ENCODE measurements around the gene YIPF6.
"Not testable (repeated sequence)": the region's sequence is repeated elsewhere in the genome, so short reads cannot be mapped to it uniquely, and the experiment has no call there.

Gene YIPF6

DNA sequence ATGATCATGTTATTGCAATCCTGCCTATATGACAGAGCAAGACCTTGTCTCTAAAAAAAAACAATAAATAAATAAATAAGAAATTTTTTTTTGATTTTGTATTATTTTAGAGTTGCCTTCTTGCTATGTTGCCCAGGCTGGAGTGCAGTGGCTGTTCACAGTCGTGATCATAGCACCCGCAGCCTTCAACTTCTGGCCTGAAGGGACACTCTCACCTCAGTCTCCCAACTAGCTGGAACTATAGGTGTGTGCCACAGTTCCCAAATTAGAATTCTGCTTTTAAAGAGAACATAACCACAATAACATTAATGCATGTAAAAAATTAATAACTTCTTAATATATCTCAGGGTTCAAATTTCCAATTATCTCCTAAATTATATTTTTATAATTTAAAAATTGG lies 7.8 kb downstream of the YIPF6 start:
- no peak for DNase-seq (ENCODE audit: low read depth in 3 of 3)

DNA sequence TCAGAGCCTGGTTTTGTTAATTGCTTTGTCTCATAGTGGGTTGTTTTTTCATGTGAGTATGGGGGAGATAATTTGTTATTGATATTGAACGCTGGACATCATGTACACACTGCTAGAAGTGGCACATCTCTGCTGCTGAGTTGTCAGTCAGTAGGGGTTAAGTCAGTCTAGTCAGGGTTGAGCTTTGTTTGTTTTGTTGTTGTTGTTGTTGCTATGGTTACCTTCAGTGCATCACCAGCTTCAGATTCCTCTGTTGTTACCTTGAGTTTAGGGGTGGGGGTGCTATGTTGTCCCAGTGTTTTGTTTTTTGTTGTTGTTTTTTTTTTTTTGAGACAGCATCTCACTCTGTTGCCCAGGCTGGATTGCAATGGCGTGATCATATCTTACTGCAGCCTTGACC lies 9.9 kb downstream of the YIPF6 start:
- DNase-seq (ENCODE audit: low read depth in 3 of 3), result no peak

DNA sequence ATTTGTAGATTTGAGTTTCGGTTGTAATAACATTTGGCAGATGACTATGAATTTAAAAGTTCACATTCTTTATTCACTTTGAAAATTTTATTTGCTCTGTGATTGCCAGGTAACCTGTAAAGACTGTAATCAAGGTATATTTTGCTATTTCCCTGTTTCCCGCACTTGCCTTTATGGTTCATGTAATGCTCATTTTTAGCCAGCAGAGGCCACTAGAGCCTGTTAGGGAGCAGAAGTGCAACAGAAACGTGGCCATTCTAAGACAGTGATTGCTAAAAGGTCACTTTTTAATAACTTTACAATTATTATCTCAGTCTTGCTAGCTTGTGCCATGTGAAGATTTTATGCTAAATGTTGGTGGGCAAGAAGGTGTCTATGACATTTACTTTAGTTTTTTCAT lies 12.4 kb downstream of the YIPF6 start:
- no peak for DNase-seq (ENCODE audit: low read depth in 3 of 3)

DNA sequence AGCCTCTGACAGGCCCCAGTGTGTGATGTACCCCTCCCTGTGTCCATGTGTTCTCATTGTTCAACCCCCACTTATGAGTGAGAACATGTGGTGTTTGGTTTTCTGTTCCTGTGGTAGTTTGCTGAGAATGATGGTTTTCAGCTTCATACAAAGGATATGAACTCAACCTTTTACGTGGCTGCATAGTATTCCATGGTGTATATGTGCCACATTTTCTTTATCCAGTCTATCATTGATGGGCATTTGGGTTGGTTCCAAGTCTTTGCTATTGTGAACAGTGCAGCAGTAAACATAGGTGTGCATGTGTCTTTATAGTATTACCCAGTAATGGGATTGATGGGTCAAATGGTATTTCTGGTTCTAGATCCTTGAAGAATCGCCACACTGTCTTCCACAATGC lies 25.8 kb downstream of the YIPF6 start:
- not testable (repeated sequence) for DNase-seq (ENCODE audit: low read depth in 3 of 3)

DNA sequence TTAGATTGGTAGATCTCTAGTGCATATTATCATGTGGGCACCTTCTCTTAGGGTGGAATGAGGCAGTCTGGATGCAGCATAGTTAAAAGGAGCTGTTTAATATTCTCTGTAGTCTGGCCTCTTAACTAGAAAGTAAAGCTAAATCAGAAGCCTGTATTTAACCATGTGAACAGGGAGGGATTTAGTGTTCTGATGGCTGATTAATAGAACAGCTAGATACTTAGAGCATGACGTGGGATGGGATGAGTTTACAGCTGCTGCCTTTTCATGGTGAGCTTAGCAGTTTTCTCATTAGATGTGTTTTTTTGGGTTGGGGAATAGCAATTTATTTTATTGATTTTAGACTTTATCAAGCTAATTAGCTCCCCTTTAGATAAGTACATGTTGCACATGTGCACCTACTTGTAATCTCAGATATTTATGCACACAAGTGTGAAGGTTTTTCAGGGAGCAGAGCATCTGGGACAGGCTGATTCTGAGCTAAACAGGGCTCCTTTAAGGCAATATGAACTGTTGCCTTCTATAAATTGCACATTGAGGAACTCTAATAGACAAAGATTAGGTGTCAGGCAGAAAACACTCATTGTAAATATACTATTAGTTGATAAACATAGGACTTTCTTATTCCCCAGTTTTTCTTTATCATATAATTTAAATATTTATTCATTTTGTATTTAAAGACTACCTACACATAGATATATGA lies 34.1 kb downstream of the YIPF6 start:
- DNase-seq (ENCODE audit: low read depth in 3 of 3), result no peak

DNA sequence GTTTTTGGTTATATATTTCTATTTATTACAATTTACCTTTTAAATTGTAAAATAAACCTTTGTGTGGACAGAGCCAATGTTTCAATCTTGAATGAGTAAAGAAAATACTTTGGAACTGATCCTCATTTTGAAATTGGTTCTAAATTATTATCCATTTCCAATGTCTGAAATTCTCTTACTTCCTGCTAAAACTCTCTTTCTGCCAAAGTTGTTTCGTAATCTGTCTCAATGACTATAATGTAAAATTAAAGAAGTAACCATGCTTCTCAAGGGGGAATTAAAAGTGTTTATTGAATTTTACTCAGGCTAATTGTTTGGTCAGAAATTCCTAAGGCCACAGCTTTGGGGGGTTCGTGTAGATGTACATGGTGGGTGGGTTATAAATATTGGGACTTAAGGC lies 34.8 kb downstream of the YIPF6 start:
- no peak for DNase-seq (ENCODE audit: low read depth in 3 of 3)

DNA sequence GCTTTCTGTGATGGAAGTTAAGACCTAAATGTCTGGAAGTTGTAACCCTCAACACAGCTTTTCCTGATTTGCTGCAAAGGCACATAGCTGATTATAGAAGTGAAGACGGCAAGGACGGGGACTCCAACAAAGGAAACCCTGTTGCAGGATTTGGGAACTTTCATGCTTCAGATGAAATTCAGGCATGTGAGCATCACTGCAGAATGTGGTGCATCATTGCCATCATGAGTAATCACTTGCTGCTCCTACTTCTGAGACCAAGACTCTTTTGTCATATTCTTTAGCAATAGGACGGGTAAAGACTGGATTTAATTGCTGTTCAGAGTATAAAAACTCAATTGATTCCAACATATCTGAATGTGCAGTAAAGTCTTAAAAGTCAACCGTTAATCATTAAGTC lies 35.8 kb downstream of the YIPF6 start:
- DNase-seq (ENCODE audit: low read depth in 3 of 3), result no peak

DNA sequence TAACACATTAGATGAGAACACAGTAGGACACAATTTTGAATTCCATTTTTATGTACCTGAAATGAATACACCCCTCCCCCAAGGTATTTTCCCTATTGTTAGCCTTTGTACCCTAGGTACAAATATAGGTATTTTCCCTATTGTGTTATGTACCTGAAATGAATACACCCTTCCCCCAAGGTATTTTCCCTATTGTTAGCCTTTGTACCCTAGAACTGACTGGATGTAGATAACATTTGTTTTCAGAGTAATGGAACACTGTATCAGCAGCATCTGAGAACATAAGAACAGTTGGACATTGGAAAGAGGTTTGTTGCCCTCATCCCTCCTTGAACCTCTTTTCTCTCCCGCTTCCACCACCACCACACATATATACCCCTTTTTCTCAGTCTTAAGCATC lies 37.6 kb downstream of the YIPF6 start:
- DNase-seq (ENCODE audit: low read depth in 3 of 3), result no peak

DNA sequence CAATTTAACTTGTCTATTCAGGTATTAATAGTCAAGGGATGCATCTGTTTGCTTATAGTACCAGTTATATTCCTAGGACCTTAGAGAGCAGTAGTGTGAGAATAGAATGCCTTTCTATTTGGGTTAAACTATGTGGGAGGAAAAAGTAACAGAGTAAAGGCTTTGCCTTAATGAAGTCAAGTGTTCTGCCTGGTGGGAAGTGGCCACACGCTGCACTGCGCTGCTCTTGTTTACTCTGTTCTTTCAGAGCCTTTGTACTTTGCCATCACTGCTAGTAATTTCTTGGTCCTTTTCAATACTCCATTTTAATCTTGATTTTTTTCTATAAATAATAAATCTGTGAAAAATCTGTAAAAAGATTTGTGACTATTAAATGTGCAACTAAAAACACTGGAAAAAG lies 38.0 kb downstream of the YIPF6 start:
- DNase-seq (ENCODE audit: low read depth in 3 of 3), result no peak

DNA sequence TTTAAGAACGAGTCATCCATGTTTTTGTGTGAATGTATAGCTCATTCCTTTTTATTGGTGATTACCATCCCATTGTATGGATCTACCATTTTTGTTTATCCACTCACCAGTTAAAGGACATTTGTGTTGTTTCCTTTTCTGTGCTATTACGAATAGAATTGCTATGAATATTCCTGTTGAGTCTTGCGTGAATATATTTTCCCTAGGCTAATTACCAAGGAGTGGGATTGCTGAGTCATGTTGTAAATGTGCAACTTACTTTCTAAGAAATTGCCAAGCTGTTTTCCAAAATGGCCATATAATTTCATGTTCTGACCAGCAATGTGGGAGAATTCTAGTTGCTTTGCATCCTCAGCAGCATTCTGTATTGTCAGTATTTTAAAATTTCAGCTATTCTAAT lies 51.3 kb downstream of the YIPF6 start:
- DNase-seq (ENCODE audit: low read depth in 3 of 3), result no peak

DNA sequence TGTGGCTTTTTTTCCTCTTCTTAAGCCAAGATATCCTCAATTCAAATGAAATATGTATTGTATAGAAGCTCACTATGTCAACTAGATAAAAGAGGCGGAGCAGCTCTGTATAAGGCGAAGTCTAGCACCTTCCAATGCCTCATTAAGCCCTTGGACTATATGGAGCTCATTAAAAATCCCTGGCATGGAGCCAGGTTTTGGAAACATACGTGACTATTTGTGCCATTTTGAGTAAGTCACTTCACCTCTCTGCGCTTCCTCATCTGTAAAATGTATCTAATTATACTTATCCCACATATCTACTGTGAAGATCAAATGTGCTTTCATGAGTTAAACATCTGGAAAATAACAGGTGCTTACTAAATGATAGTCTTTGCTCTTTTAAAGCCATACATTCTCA lies 57.2 kb downstream of the YIPF6 start:
- DNase-seq (ENCODE audit: low read depth in 3 of 3), result no peak

DNA sequence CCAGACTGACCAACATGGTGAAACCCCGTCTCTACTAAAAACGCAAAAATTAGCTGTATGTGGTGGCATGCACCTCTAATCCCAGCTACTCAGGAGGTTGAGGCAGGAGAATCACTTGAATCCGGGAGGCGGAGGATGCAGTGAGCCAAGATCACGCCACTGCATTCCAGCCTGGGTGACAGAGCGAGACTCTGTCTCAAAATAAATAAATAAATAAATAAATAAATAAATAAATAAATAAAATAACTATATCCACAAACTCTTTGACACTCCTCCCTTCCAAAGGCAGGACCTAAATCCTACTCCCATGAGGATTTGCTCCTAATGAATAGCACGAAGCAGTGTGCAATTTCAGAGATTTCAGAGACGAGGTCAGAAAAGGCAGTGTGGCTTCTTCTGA lies 58.3 kb downstream of the YIPF6 start:
- DNase-seq (ENCODE audit: low read depth in 3 of 3), result not testable (repeated sequence)

DNA sequence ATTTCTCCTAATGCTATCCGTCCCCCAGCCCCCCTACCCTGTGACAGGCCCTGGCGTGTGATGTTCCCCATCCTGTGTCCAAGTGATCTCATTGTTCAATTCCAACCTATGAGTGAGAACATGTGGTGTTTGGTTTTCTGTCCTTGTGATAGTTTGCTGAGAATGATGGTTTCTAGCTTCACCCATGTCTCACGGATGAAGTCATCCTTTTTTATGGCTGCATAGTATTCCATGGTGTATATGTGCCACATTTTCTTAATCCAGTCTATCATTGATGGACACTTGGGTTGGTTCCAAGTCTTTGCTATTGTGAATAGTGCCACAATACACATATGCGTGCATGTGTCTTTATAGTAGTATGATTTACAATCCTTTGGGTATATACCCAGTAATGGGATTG lies 61.1 kb downstream of the YIPF6 start:
- not testable (repeated sequence) for DNase-seq (ENCODE audit: low read depth in 3 of 3)

DNA sequence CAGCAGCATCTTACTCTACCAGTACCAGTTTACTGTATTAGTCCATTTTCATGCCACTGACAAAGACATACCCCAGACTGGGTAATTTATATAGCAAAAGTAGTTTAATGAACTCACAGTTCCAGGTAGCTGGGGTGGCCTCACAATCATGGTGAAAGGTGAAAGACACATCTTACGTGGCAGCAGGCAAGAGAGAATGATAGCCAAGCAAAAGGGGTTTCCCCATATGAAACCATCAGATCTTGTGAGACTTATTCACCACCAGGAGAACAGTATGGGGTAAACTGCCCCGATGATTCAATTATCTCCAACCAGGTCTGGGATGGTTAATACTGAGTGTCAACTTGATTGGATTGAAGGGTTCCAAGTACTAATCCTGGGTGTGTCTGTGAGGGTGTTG lies 69.3 kb downstream of the YIPF6 start:
- DNase-seq (ENCODE audit: low read depth in 3 of 3), result no peak

DNA sequence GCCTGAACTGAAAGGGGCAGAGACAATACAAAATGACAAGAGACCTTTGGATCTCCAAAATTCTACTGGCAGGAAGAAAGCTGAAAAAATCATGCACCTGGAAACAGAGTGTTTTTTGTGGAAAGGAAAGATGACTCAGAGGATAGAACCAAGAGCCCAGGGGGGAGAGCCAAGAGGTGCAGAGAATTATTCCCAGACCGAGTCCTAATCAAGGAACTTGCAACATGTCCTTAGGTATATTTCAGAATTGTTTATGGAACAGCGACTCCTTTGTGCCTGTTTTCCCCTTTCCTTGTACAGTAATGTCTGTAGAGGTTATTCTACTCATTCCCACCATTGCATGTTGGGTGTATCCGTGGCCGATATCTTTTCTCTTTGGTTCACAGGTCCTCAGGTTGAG lies 71.7 kb downstream of the YIPF6 start:
- no peak for DNase-seq (ENCODE audit: low read depth in 3 of 3)

DNA sequence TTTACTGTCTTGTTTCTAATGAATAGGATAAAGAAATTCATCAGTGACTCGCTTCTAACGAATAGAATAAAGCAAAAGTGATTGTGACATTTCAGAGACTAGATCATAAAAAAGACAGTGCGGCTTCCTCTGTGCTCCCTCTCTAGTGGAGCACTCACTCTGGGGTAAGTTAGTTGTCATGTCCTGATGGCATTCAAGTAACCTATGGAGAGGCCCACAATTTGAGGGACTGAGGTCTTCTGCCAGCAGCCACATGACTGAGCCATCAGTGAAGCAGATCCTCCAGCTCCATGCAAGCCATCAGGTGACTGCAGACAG lies 72.4 kb downstream of the YIPF6 start:
- DNase-seq (ENCODE audit: low read depth in 3 of 3), result no peak

DNA sequence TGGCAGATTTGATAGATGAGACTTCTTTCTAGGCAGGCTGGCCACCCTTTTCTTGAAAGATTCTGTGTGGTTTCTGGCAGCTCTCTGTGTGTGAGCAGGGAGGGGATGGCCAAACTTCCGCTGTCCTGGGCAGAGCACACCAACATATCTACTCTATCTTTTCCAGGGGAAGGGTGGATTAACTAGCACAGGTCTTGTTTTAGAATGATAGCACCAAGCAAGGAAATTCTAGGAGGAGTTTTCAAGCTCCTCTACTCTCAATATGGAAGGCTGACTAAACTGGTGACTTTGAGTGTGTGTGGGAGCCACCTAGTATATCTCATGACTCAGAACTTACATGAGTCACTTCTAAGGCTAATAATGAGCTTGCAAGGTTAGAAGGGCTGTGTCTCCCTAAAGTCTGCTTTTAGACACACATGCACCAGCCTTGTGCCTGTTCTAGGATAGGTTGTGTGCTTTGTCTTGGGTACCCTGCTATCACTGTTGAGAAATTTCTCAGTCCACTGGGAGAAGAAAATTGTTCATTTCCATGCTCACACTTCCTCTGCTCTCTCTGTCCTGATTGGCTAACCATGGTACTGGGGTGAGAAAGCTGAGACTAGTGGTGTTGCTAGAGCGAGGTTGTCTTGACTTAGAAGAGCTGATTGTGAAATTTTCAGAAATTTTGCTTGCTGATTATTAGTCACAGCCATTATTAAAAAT lies 72.9 kb downstream of the YIPF6 start:
- no peak for DNase-seq (ENCODE audit: low read depth in 3 of 3)

DNA sequence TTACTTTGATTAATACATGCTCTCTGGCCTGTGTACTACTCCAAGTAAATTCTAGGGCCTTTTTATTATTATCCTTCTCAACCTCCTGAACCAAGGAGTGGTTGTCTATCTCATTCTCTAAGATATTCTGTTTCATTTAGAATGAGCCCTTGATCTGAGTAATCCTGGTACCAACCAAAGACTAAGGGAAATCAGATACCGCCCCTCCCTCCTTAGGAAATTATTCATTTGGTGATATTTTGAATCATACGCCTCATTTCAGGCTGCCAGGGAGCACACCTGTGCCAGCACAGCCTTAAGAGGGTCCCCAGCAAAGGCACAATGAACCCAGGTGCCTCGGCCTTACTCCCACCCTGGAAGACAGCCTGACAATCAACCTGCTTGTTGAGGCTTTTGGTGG lies 75.4 kb downstream of the YIPF6 start:
- DNase-seq (ENCODE audit: low read depth in 3 of 3), result no peak

DNA sequence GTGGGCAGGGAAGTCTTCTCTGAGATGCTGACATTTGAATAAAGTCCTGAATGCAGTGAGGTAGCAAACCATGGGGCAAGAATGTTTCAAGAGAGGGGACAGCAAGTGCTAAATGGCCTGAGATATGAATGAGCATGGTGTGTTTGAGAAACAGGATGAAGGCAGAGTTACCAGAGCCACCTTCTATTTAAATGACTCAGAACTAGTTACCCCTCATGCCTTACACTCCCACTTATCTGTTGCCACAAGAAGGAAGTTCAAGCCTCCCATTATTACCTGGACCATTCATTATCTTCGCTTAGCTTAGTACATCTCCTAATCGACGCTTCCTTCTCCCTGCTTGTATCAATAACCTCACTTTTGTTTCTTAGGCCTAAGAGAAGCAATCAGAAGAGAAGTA lies 81.0 kb downstream of the YIPF6 start:
- no peak for DNase-seq (ENCODE audit: low read depth in 3 of 3)

DNA sequence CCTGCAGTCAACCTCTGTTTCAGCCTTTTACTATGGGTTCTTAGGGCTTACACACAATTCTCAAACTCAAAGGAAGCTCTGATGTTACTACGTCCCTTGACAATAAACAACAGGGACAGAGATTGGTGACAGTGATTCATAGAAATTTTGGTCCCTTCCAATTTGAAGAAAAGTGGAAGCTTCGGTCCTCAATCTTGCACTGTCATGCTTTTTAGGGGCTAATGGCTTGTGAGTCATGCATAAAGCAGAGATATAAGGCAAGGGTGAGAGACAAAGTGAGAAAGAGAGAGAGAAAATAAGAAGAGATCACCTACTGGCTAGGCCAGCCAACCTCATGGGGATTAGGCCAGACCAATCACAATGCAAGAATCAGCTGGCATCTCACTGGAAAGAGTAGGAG lies 85.4 kb downstream of the YIPF6 start:
- DNase-seq (ENCODE audit: low read depth in 3 of 3), result no peak

Data from stimulated activated CD4-positive, alpha-beta T cell treated with anti-CD3 and anti-CD28 coated beads, TNF-alpha, amount 100 ng/mL, for 4 hours (primary cell).